Esophagus muscularis mucosa (tissue), 4 donors: ENCODE data around the gene PLEKHA3.

Source experiments
- EP300 ChIP-seq: sonication (generic); formaldehyde crosslinking; IDR thresholded peaks from one replicate; pipeline ENCODE4 v1.6.1; 2017; ENCODE audit warnings: antibody characterized with exemption
- POLR2A ChIP-seq: fragments of 450-650 bp; IDR thresholded peaks from one replicate; pipeline ENCODE4 v1.6.1; 2017; ENCODE audit warnings: antibody characterized with exemption, moderate library complexity, mild to moderate bottlenecking, low read depth
- POLR2AphosphoS5 ChIP-seq, 2 donors: sonication (generic); formaldehyde crosslinking; IDR thresholded peaks; one replicate each; pipeline ENCODE4 v1.6.1; 2017; ENCODE audit warnings: antibody characterized with exemption in 2 of 2
- TF ChIP-seq, protein P1 (sequence below), 3 experiments: fragments of 200-600 bp in 2 of 3; fragments of 450-650 bp in 1 of 3; sonication (generic) in 2 of 3; IDR thresholded peaks; one replicate each; pipeline ENCODE4 v1.5.1; 2017 to 2019; ENCODE audit warnings: antibody characterized with exemption in 3 of 3, mild to moderate bottlenecking in 2 of 3, moderate library complexity in 1 of 3

- TF ChIP-seq, protein P1, sequence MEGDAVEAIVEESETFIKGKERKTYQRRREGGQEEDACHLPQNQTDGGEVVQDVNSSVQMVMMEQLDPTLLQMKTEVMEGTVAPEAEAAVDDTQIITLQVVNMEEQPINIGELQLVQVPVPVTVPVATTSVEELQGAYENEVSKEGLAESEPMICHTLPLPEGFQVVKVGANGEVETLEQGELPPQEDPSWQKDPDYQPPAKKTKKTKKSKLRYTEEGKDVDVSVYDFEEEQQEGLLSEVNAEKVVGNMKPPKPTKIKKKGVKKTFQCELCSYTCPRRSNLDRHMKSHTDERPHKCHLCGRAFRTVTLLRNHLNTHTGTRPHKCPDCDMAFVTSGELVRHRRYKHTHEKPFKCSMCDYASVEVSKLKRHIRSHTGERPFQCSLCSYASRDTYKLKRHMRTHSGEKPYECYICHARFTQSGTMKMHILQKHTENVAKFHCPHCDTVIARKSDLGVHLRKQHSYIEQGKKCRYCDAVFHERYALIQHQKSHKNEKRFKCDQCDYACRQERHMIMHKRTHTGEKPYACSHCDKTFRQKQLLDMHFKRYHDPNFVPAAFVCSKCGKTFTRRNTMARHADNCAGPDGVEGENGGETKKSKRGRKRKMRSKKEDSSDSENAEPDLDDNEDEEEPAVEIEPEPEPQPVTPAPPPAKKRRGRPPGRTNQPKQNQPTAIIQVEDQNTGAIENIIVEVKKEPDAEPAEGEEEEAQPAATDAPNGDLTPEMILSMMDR (IDR thresholded peaks at IDR 0.05) = no peak
- no peak for TF ChIP-seq POLR2A
- no peak for TF ChIP-seq POLR2AphosphoS5 (IDR thresholded peaks at IDR 0.05)
- TF ChIP-seq EP300 = no peak
These were observed 28.4 kb downstream of the PLEKHA3 start for GRCh38 chr2:178508646-178509045.
